GM21825 (cell line): ENCODE measurements around the gene HAND2.

Source experiments
- ATAC-seq: cut with Tn5 transposase; IDR thresholded peaks from one replicate; pipeline ENCODE4 v1.9.1; 2021; ENCODE audit warnings: mild to moderate bottlenecking, moderate library complexity; ENCODE audit not compliant: unreplicated experiment

HAND2 gene

GRCh38 chr4:173521467-173522159 lies 8.4 kb downstream of the HAND2 start:
- ATAC-seq: no peak

GRCh38 chr4:173520921-173521466 lies 9.0 kb downstream of the HAND2 start:
- no peak for ATAC-seq

GRCh38 chr4:173519111-173520101 lies 10.6 kb downstream of the HAND2 start:
- no peak for ATAC-seq

GRCh38 chr4:173518425-173519102 lies 11.5 kb downstream of the HAND2 start:
- no peak for ATAC-seq

GRCh38 chr4:173517781-173518424 lies 12.1 kb downstream of the HAND2 start:
- ATAC-seq: no peak

- no peak for ATAC-seq
Measured at GRCh38 chr4:173516621-173517524, 13.2 kb downstream of the HAND2 start.

GRCh38 chr4:173515458-173515857 lies 14.6 kb downstream of the HAND2 start:
- ATAC-seq: no peak

GRCh38 chr4:173514641-173515217 lies 15.3 kb downstream of the HAND2 start:
- ATAC-seq: no peak

GRCh38 chr4:173513651-173514050 lies 16.4 kb downstream of the HAND2 start:
- no peak for ATAC-seq

- ATAC-seq: no peak
Measured at GRCh38 chr4:173511787-173512361, 18.2 kb downstream of the HAND2 start.

- no peak for ATAC-seq
Measured at GRCh38 chr4:173509036-173510001, 20.7 kb downstream of the HAND2 start.

- ATAC-seq: no peak
Measured at GRCh38 chr4:173508386-173509035, 21.5 kb downstream of the HAND2 start.

GRCh38 chr4:173507471-173508385 lies 22.3 kb downstream of the HAND2 start:
- no peak for ATAC-seq

GRCh38 chr4:173506597-173507211 lies 23.3 kb downstream of the HAND2 start:
- ATAC-seq: peak; percentile 4

- ATAC-seq: peak; percentile 71
Measured at GRCh38 chr4:173505924-173506518, 24.0 kb downstream of the HAND2 start.
